B cell (primary cell): ENCODE data around the gene NFIC. TPM values are rescaled to one million over a fixed set of nuclear protein-coding genes. Genes with fewer than 3 reads are reported as not detected.

Experiments
- ATAC-seq: fragments of 200-7000 bp; cut with Tn5 transposase; one replicate; pipeline ENCODE4 v1.10.0; 2021; ENCODE audit warnings: low read depth, mild to moderate bottlenecking, moderate number of reproducible peaks, moderate library complexity
- CTCF ChIA-PET: fragments of 350-600 bp; sonication (Branson Sonifier 250); formaldehyde crosslinking; loops from one replicate; lab custom pipeline; 2021; ENCODE audit warnings: antibody characterized with exemption, inconsistent platforms; lab: Charles Lee
- POLR2A ChIA-PET: fragments of 350-600 bp; sonication (Branson Sonifier 250); formaldehyde crosslinking; loops from one replicate; lab custom pipeline; 2021; ENCODE audit warnings: antibody characterized with exemption; lab: Charles Lee
- DNase-seq: peaks from one replicate; pipeline ENCODE4 v3.0.0; 2013
- H2AFZ ChIP-seq: 2 replicates; pipeline ENCODE4 v1.6.1; 2012; ENCODE audit warnings: mild to moderate bottlenecking, low read depth, low read length; ENCODE audit not compliant: insufficient read depth, poor library complexity, severe bottlenecking
- H3K27ac ChIP-seq, 2 donors: 1 replicate in 1 of 2; 2 replicates in 1 of 2; pipeline ENCODE4 v1.5.1; 2012 to 2013; ENCODE audit warnings: low read length in 2 of 2, mild to moderate bottlenecking in 2 of 2, moderate library complexity in 1 of 2
- H3K27me3 ChIP-seq, 4 experiments: fragments of 200-600 bp in 1 of 4; sonication (generic) in 1 of 4; replicated peaks in 1 of 4; 1 replicate in 2 of 4; 2 replicates in 2 of 4; pipeline versions ENCODE4 v1.6.1 to v1.7.0; 2013 to 2016; ENCODE audit warnings: low read length in 3 of 4, mild to moderate bottlenecking in 2 of 4, mixed read lengths in 1 of 4, moderate library complexity in 1 of 4; ENCODE audit not compliant: insufficient read depth in 4 of 4, control insufficient read depth in 3 of 4; ENCODE audit errors: control extremely low read depth in 1 of 4
- H3K36me3 ChIP-seq, 2 experiments: replicated peaks in 1 of 2; 1 replicate in 1 of 2; 2 replicates in 1 of 2; pipeline versions ENCODE4 v1.6.1 to v1.7.1; 2013; ENCODE audit warnings: low read length in 1 of 2; ENCODE audit not compliant: insufficient read depth in 2 of 2, control insufficient read depth in 1 of 2; ENCODE audit errors: control extremely low read depth in 1 of 2, extremely low read depth in 1 of 2
- H3K4me1 ChIP-seq, 2 donors: fragments of 200-600 bp in 1 of 2; sonication (generic) in 1 of 2; 1 replicate in 1 of 2; 2 replicates in 1 of 2; pipeline versions ENCODE4 v1.5.1 to v1.6.1; 2013 to 2017; ENCODE audit warnings: low read length in 2 of 2; ENCODE audit not compliant: control insufficient read depth in 2 of 2, insufficient read depth in 2 of 2
- H3K4me2 ChIP-seq: replicated peaks from 2 replicates; pipeline ENCODE3; 2012; ENCODE audit warnings: mild to moderate bottlenecking, low read depth, low read length; ENCODE audit not compliant: poor library complexity, severe bottlenecking
- H3K4me3 ChIP-seq, 5 experiments: fragments of 200-600 bp in 1 of 5; sonication (generic) in 1 of 5; 1 replicate in 3 of 5; 2 replicates in 2 of 5; pipeline versions ENCODE4 v1.5.1 to v1.7.0; 2011 to 2016; ENCODE audit warnings: low read length in 4 of 5, mild to moderate bottlenecking in 4 of 5, low read depth in 2 of 5, control low read depth in 1 of 5, moderate library complexity in 1 of 5; ENCODE audit not compliant: insufficient read depth in 1 of 5; ENCODE audit errors: control extremely low read depth in 1 of 5, extremely low read depth in 1 of 5
- H3K79me2 ChIP-seq: fragments of 200-600 bp; sonication (generic); one replicate; pipeline ENCODE4 v1.6.0; 2016; ENCODE audit warnings: low read length; ENCODE audit not compliant: control insufficient read depth, insufficient read depth
- H3K9ac ChIP-seq: fragments of 200-600 bp; sonication (generic); 2 replicates; pipeline ENCODE4 v1.6.1; 2017; ENCODE audit warnings: mild to moderate bottlenecking, low read length, moderate library complexity
- H3K9me3 ChIP-seq, 3 donors: one replicate each; pipeline versions ENCODE4 v1.6.1 to v1.7.1; 2013; ENCODE audit warnings: low read length in 2 of 3; ENCODE audit not compliant: control insufficient read depth in 2 of 3, insufficient read depth in 1 of 3; ENCODE audit errors: control extremely low read depth in 1 of 3
- H4K20me1 ChIP-seq: 2 replicates; pipeline ENCODE4 v1.6.0; 2012; ENCODE audit warnings: mild to moderate bottlenecking, low read length; ENCODE audit not compliant: insufficient read depth, control insufficient read depth, poor library complexity, severe bottlenecking
- H3K27ac Mint-ChIP-seq: one replicate; pipeline ENCODE4 v1.8.0; 2021; ENCODE audit warnings: mixed read lengths
- H3K27me3 Mint-ChIP-seq: one replicate; pipeline ENCODE4 v1.8.0; 2021; ENCODE audit warnings: mixed read lengths
- H3K4me1 Mint-ChIP-seq: one replicate; pipeline ENCODE4 v1.8.0; 2021; ENCODE audit warnings: mixed read lengths
- H3K4me3 Mint-ChIP-seq: one replicate; pipeline ENCODE4 v1.8.0; 2021; ENCODE audit warnings: mixed read lengths
- H3K9me3 Mint-ChIP-seq: one replicate; pipeline ENCODE4 v1.8.0; 2022; ENCODE audit warnings: mixed read lengths; ENCODE audit not compliant: insufficient read depth
- EZH2 ChIP-seq: IDR thresholded peaks from 2 replicates; pipeline ENCODE4 v1.6.1; 2012; ENCODE audit warnings: borderline replicate concordance, low read depth, mild to moderate bottlenecking, moderate library complexity, low read length; ENCODE audit not compliant: insufficient read depth, poor library complexity, severe bottlenecking
- WGBS: methylation state at CpG from one replicate; pipeline ENCODE4 v1.1.5; 2013; ENCODE audit warnings: missing lambda C conversion rate; ENCODE audit not compliant: insufficient coverage; 5-methylcytosine and 5-hydroxymethylcytosine counted together
- intact Hi-C: fragments of 100-400 bp; cut with micrococcal nuclease; formaldehyde crosslinking; loops from one replicate; pipeline ENCODE4 v1.10.0; 2022
- polyA plus RNA-seq: library from polyadenylated mRNA; depleted of rRNA; stranded (reverse); fragments of >200 nt; gene quantifications from 2 replicates; pipeline ENCODE4 v1.2.3, GENCODE V29; 2012
- total RNA-seq, 2 donors: library from RNA; stranded (reverse); fragments of 120-200 nt in 1 of 2; gene quantifications; 1 replicate in 1 of 2; 2 replicates in 1 of 2; pipeline versions ENCODE4 v1.2.3 to v1.2.4, GENCODE V29; 2013 to 2022
- TF ChIP-seq, protein P1 (sequence below): fragments of 200-600 bp; IDR thresholded peaks from one replicate; pipeline ENCODE4 v1.8.0; 2022; ENCODE audit warnings: antibody characterized with exemption, mild to moderate bottlenecking

The NFIC gene
- total and polyA plus RNA-seq, 2 donors (not counting 1 experiment from before 2014, with no cell fraction given) = 3.8 to 23.6 TPM

DNA sequence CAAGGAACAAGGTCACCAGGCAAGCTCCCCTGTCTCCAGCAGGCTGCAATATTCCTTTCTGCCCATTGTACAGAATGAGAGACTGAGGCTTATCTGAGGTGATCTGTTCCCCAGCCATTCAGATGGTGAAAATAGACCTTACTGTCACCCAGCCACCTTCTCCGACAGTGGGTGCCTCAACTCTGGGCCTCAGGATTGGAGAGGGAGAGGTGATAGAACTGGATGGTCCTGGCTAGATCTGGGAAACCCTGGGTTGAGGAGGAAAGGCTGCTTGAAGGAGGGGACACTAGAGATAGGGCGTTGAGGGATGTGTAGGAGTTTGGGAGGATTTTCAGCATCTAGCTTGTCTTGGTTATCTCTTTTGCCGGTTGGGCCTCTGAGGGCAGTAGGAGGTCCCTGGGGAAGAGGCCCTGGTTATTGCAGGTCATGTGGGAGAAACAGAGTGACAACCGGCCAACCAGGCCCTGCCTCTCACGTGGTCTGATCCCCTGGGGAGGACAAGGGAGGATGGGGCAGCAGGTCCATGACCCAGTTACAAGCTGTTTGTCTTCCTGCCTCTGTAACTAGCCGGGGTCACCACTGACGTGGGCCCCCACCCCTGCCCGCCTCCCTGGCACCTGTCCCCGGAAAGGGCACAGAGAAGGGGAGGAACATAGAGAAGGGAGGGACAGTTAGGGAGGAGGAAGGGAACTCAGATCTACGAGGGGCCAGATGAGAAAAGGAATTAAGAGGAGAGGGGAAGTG, 8.2 kb downstream of the NFIC start:
- CTCF ChIA-PET = interaction anchor here (0.8 kb wide), 1 partner anchor 10 kb away, joined by 3 read pairs; no protein-coding TSS in a partner anchor
- no peaks in the 10 kb centered on the region for H3K36me3 ChIP-seq
- H3K9me3 ChIP-seq = peaks cover 0 to 9% (median 3%) of the 10 kb centered on the region in 3 donors
- DNase-seq = no peak
- Mint-ChIP-seq H3K4me3 (no peak overlapping the region), H3K4me1 (peaks cover 19% of the 10 kb centered on the region), H3K27ac (no peak overlapping the region), H3K27me3 (no peaks in the 10 kb centered on the region), H3K9me3 (no peaks in the 10 kb centered on the region)
- no peak overlapping the region for H2AFZ ChIP-seq
- peaks cover 29% of the 10 kb centered on the region for H3K79me2 ChIP-seq
- POLR2A ChIA-PET = no interaction called here
- H3K4me2 ChIP-seq = no peak overlapping the region
- intact Hi-C loops = no loop called here
- H3K4me1 ChIP-seq = peaks cover 8 to 9% of the 10 kb centered on the region in 2 donors
- H3K9ac ChIP-seq = no peak overlapping the region
- H3K27ac ChIP-seq = no peak overlapping the region
- no peak overlapping the region for H3K4me3 ChIP-seq
- peaks cover 26% of the 10 kb centered on the region for H4K20me1 ChIP-seq
- TF ChIP-seq EZH2 = no peak
- TF ChIP-seq, protein P1, sequence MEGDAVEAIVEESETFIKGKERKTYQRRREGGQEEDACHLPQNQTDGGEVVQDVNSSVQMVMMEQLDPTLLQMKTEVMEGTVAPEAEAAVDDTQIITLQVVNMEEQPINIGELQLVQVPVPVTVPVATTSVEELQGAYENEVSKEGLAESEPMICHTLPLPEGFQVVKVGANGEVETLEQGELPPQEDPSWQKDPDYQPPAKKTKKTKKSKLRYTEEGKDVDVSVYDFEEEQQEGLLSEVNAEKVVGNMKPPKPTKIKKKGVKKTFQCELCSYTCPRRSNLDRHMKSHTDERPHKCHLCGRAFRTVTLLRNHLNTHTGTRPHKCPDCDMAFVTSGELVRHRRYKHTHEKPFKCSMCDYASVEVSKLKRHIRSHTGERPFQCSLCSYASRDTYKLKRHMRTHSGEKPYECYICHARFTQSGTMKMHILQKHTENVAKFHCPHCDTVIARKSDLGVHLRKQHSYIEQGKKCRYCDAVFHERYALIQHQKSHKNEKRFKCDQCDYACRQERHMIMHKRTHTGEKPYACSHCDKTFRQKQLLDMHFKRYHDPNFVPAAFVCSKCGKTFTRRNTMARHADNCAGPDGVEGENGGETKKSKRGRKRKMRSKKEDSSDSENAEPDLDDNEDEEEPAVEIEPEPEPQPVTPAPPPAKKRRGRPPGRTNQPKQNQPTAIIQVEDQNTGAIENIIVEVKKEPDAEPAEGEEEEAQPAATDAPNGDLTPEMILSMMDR = no peak
- H3K27me3 ChIP-seq = no peaks in the 10 kb centered on the region
- no peak for ATAC-seq
- WGBS = 58% methylated on average over 9 of the region's 10 CpGs
